Hypothalamus (tissue), 51 donors: Measurements from ENCODE around the gene GRAMD1C.
"Not testable (repeated sequence)": the region's sequence is repeated elsewhere in the genome, so short reads cannot be mapped to it uniquely, and the experiment has no call there.

ENCODE experiments used
- DNase-seq, 51 donors: peaks; one replicate each; lab custom pipeline; 2025; lab: John Stamatoyannopoulos, UW

Gene GRAMD1C

DNA sequence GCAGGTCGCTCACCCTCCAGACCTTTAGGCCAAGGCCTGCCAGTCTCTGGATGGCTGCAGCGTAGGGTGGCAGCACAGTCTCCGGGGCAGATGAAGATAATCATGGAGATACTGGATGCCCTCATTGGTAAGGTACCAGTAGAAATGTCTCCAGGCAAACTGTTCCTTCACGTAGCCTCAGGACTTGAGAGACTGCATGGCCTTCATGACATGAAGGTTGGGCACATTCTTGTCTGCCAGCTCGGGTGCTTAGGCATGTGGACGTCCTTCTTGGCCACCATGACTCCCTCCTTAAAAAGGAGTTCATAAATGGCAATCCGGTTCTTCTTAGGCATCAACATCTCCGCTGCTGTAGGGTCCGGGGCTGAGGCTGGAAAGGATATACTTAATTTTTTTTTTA is 11.8 kb downstream of the GRAMD1C start:
- DNase-seq, result not testable (repeated sequence)

DNA sequence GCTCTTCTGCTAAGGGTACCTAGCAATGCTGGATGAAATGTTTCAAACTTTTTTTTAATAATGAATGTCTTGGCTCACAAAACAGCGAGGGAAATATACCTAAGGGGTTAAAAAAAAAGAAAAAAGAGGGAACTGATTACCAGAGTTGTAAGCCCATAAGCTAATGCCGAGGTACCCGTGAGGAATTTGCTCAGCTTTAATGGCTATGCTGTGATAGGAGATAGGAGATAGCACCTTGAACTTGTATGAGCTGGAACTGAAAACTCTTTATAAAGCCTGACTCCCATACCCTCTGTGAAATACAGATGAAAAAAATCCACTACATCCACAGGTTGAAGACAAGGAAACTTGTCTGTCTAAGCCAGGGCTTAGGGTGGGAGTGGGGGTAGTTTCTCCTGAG is 13.9 kb downstream of the GRAMD1C start:
- DNase-seq, result no peak

DNA sequence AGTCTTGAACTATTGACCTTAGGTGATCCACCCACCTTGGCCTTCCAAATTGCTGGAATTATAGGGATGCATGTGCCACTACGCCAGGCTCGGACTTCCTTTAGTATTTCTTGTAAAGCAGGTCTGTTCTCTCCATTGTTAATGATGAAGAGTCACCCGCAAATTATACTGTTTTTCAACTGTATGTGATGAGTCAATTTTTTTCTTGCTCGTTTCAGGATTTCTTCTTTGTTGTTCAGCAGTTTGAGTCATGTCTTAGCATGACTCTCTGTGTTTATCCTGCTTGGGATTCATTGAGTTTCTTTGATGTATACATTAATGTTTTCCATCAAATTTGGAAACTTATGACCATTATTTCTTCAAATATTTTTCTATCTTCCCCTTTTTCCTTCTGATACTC is 28.9 kb downstream of the GRAMD1C start:
- DNase-seq, result no peak

DNA sequence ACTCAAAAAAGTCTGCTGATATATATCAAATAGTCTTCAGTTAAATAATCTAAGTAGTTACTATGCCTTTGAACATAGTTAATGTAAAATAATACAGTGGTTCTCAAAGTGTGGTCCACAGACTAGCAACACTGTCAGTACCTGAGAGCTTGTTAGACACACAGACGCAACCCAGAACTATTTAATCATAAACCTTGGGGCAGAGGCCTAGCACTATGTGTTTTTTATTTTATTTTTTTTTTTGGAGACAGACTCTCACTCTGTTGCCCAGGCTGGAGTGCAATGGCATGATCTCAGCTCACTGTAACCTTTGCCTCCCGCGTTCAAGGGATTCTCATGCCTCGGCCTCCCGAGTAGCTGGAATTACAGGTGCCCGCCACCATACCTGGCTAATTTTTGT is 34.7 kb downstream of the GRAMD1C start:
- no peak for DNase-seq

DNA sequence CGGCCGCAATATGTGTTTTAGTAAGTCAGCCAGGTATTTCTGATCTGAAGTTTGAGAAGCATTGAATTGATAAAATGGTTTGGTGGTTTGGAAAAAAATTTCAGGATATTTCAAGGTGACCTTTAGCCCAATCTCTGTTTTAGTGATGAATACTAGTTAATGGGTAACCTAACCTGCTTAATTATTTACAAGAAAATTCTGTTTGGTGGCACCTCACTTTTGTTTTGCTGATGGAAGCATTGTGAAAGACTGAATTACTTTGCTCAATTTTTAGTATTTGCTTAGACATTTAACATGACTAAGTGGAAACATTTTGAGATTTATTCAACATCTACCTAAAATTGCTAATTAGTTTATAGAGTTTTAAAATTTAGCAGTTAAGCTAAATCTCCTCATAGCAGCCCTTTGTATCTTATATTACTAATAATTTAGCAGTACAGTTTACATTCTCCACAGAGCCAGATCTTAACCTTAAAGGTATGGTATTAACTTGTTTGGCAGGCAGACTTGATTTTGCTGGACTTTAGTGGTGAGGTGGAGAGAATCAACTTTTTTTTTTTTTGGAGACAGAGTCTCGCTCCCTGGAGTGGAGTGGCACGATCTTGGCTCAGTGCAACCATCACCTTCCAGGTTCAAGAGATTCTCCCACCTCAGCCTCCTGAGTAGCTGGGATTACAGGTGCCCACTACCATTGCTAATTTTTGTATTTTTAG is 35.4 kb downstream of the GRAMD1C start:
- no peak for DNase-seq

DNA sequence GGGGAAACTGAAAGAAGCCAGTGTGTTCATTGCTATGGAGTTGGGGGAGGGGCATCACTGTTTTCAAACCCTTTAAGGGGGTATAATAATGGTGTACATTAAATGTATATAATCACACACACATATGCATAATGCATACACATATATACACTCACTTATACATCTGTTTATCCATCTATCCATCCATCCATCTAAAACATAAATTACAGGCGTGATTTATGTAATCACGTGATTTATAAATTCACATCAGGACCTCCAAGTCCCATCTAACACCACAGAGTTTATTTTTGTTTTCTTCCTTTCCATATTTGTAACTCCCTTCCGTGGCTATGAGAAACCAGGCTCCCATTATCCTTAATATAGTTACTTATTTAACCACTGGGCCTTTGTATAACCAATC is 39.8 kb downstream of the GRAMD1C start:
- no peak for DNase-seq

DNA sequence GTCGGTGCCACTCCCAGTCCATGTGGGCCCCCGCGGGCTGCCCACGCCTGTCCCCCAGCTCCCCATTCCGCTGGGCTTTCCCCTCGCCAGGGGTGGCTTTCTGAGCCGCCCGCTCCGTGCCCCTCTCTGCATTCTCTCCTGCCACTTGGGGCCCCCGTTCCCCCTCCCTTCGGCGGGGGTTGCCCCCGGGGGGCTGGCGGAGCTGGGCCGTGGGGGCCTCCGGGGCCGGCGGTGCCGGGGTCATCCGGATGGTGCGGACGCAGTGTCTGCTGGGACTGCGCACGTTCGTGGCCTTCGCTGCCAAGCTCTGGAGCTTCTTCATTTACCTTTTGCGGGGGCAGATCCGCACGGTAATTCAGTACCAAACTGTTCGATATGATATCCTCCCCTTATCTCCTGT is 46.5 kb downstream of the GRAMD1C start:
- no peak for DNase-seq

DNA sequence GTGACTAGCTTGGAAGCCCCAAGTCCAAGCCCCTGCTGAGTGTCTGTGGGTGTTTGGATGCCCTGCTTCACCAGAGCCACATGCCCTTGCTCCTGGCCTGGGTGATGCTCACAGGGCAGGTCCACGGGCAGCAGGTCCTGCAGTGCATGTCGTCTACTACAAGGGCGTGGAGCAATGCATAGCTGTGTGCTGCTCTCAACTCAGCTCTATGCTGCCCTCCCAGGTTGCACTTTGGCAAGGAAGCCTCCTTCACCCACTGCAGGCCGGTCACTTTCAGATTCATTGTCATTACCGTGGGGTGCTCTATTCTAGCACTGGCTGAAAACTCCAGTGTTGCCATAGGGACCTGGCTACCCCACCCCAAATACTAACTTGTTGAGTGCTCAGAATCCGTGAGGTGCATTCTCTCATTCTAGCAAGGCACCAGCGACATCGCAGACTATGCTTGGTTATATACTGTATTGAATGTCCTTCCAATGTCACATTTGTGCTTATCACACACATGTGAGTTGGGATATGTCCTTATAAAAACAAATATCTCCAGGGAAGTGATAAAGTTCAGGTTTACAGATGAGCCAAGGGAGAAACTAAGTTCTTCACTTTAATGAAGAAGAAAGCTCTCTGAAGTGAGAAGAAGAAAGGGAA is 51.8 kb downstream of the GRAMD1C start:
- DNase-seq, result no peak

DNA sequence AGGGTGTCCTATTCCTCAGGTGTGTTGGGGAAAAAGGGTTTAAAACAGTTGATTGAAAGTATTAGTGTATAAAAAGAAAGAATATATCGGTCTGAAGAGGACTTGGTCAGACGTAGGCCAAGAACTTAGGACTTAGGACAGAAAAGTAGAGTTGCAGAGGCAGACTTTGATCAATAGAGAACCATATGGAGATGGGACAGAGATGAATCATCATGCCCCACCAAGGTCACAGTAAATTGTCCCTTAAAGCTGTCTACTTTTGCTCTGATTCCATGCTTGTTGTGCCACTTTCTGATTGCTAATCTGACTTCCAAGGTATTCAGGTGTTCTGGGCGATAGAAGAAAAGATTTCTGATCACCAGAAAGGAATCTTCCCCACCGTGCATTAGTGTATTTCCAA is 56.3 kb downstream of the GRAMD1C start:
- no peak for DNase-seq

DNA sequence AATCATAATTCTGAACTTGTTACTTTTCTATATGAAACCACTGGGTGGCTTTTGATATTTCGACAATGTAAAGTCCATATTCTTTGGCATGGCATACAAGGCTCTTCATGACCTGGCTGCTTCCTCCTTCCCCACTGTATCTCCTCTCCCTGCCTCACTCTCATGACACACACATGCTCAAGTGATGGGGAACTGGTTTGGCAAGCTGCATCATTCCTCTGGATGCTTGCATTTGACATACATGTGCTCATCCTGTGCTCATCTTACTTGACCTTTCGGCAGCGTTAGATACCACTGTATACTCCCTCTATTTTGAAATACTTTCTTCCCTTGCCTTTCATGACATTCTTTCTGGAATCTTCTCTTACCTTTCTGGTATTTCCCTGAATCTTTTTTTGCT is 57.4 kb downstream of the GRAMD1C start:
- no peak for DNase-seq

DNA sequence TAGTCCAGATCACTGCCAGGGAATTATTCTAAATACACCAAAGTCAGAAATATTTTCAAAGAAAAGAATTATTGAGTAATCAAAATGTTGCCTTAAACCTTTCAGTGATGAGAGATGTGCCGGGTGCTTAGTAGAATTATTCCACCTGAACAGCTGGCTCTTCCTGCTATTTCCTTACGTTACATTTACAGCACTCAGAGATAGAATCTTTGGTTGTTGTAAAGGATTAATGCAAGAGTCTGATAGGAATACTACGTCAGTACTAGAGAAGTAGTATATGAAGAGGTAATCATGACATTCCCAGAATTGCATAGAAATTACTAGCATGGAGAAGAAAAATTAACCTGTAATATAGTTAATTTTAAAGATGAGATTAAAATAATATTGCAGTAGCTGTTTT is 58.3 kb downstream of the GRAMD1C start:
- DNase-seq, result no peak

DNA sequence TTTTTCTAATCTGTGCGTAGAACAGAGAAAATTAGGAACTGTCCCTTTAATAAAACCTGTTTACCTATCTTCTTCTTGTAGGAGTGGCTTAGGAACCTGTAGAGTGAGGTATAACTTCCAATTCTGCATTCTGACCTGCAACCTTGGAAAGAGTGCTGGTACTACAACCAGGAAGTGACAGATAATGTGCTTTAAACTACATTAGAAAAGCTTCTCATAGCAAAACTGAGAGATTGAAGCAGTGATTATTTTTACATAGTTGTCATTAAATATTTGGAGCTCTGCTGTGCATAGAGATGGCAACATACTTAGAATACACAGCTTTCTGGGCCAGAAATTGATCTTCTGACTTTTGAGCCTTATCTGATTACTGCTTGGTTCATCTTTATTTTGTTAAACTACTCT is 58.8 kb downstream of the GRAMD1C start:
- no peak for DNase-seq

DNA sequence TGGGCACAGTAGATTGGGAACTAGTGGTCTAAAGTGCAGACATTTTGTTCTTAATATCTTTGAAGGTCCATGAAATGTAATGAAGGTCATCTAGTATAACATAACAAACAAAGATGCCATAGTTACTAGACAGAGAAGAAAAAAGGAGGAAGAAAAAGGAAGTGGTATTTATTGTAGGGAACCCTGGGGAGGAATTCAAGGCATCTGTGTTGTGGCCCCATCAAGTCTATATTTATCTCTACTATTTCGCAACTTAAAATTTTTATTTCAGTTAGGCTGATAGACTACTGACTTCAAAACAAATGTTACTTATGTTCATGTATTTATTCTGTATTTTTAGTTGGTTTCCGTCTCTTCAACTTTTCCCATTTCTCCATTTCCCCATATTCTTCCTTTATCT is 60.3 kb downstream of the GRAMD1C start:
- no peak for DNase-seq

DNA sequence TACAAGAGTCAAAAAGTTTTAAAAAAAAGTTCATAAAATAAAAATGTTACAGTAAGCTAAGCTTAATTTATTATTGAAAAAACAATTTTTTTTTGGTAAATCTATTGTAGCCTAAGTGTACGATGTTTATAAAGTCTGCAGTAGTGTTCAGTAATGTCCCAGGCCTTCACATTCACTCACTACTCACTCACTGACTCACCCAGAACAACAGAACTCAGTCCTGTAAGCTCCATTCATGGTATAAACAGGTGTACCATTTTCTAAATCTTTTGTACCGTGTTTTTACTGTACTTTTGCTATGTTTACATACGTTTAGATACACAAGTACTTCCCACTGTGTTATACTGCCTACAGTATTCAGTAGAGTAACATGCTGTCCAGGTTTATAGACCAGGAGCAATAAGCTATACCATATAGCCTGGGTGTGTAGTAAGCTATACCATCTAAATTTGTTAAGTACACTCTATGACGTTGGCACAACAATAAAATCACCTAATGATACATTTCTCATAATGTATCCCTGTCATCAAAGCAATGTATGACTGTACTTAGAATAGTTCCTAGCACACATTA is 68.1 kb downstream of the GRAMD1C start:
- DNase-seq, result no peak

DNA sequence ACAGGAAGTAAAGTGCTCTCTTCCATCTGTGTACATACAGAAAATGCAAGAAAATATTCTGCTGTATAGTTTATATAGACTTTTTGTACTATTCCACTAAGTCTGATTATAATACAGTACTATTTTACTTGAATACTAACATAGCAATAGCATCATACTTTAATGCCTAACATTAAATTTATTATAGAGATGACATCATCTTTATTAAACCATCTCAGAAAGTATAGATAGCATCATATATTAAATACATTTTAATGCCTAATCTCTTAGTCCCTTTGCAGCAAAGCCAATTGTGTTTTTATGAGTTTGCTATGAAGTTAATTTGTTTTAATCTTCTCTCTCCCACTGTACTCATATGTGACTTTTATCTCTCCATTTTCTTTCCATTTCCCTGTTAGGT is 69.5 kb downstream of the GRAMD1C start:
- DNase-seq, result no peak

DNA sequence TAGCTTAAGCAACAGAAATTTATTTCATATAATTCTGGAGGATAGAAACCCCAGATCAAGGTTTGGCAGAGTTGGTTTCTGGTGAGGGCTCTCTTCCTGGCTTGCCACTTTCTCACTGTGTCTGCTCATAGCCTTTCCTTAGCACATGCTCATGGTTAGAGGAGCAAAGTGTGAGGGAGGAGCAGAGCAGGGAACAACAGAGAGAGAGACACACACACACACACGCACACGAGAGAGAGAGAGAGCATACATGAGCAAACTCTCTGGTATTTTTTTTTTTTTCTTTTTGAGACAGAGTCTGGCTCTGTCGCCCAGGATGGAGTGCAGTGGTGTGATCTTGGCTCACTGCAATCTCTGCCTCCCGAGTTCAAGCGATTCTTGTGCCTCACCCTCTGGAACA is 72.4 kb downstream of the GRAMD1C start:
- DNase-seq, result no peak

DNA sequence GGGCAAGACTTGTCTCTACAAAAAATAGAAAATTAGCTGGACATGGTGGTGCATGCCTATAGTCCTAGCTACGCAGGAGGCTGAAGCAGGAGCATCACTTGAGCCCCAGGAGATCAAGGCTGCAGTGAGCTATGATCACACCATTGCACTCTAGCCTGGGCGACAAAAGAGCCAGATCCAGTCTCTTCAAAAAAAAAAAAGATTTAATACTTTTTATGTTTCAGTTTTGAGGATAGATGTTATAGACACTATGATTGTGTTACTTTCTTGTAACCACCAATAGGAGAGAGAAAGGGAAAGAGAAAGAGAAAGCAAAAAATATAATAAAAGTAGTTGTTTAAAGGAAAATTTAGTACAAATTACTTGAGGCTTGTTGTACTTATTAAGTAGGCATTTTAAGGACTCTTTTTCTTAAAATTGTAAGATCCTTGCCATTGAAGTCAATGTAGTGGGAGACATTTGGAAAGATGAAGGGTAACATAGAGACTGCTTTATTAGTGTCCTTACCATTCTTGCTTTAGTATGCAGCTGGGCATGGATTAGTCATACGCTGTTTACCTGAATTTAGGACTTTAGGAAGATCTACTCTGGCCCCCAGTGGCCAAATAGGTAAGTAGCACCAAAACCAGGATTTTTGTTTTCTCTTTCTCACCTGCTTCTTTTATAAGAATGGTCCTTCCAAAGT is 74.1 kb downstream of the GRAMD1C start:
- peak in 4 of 51 donors; percentile 0 to 8 (median 4) for DNase-seq

DNA sequence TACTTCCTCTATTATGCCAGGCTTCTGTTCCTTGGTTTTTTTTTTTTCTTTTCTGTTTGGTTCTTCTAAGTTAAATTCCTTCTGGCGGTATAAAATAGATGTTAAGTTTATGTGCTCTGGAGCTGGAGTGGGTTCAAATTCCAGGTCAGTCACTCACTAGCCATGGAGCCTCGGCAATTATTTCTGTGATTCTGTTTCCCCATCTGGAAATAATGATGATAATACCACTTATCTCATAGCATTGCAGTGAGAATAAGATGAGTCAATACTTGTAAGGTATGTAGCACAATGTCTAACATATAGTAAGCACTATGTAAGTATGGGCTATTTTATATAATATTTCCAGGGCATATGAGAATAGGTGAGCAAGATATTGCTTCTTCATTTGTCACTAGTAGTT is 76.1 kb downstream of the GRAMD1C start:
- DNase-seq, result no peak

DNA sequence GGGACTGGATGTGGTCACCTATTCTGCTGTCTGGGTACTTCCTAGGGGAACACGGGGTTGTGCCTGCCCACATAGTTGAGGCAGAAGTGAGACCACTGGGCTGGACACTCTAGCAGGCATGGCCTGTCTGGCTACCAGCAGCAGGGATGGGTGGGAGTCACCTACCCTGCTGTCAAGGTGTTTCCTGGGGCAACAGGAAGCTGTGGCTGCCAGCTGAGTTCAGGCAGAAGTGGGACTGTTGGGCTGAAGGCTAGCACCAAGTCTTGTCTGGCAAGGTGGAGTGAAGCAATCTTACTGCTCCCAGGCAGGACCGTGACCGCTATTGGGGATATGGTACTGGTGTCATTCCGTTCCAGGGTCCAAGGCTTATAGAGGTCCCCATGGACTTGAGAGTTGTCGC is 89.0 kb downstream of the GRAMD1C start:
- no peak for DNase-seq

DNA sequence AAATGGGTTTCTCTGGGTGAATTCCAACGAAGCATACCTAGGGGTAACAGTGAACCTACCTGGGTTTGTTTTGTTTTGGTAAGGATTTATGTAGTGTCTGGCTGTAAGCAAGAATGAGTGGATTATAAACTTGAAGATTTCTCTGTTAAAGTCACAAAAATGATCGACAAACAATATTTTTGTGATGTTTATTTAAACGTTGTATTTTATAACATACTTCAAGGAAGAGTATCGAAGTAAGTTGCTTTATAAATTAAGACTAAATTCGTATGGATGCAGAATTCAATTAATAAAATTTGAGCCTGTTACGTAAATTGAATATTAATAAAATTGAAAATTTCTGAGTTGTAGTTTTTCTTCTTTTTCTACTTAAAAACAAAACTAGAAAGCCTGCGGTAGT is 108.2 kb downstream of the GRAMD1C start:
- DNase-seq, result no peak

DNA sequence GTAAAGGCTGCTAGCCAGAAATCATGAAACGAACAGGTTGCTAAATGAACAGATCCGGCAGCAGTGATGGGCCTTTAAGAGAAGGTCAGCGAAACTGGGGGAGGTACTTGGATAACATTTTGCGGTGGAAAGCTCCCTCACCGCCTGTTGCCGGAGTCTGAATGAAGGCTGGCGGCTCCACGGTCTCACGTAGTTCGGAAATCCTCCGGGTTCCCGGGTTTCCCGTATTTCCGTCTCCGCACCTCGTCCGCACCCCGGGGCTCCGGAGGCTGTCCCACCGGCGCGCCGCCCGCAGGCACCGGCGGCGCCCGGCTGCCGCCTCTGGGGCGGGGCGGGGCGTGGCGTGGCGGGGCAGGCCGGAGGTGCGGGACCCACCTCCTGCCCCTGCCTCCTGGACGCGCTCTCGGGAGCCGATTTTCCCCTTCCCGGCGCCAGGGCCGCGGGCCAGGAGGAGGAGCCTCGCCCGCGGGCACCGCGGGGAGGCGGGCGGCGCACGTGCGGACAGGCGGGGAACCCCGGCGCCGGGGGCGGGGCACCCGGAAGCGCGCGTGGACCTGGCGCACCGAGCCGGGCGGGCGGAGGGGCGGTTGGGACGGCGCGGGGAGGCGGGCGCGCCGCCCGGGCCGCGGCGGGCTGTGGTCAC is 108.9 kb downstream of the GRAMD1C start, which contains the start of gene ZDHHC23:
Gene ZDHHC23 (plus strand): TSS at position 642 of the 643 bp plus-strand sequence. CDS start 790 bp downstream, outside the sequence.
- DNase-seq, result peak in 26 of 51 donors; percentile 13 to 71 (median 37)
